Esophagus mucosa (tissue), 1 donor: Measurements from ENCODE around the gene DLX4. TPM values are rescaled to one million over a fixed set of nuclear protein-coding genes. Genes with fewer than 3 reads are reported as not detected.

Experiments used
- ATAC-seq: fragments of 200-7000 bp; cut with Tn5 transposase; one replicate; pipeline ENCODE4 v1.9.1; 2020
- total RNA-seq: library from RNA; stranded (reverse); gene quantifications from one replicate; pipeline ENCODE4 v1.2.4, GENCODE V29; 2023
- donor health status: DM: yes; HTN: yes; CAD: no.

DLX4 gene
- total RNA-seq, 1 donor from 2014 or later, result 0.52 TPM

DNA sequence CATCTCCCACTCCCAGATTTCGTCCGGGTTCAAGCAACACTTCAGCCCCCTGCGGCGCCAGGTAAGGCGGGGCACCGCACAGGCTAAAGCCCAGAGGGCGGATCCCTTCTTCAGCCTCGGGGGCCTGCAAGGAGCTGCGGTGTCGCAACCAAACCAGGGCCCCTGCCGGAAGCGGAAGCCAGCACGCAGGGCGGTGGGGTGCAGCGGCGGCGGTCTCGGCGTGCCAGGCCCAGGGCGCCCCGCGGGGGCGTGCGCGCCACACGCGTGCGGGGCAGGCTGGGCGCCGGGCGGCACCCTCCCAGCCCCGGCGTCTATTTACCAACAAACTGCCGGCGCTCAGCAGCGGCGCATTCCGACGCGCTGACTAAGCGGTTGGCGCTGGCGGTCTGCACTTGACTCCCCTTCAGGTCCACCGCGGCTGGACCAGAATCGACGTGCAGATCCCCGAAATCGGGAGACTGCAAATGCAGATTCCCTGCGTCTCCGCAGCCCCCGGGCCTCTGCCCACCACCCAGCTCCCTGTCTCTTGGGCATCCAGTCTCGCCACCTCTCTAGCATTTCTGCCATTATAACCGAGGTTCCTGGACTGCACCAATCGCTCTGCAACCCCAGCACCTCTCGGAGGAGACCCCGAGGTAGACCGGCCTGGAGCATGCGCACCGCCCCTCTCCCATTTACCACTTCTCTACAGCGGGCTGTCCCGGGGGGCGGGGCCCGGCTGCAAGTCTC, 421 bp upstream of the DLX4 start:
- peak; percentile 65 for ATAC-seq

DNA sequence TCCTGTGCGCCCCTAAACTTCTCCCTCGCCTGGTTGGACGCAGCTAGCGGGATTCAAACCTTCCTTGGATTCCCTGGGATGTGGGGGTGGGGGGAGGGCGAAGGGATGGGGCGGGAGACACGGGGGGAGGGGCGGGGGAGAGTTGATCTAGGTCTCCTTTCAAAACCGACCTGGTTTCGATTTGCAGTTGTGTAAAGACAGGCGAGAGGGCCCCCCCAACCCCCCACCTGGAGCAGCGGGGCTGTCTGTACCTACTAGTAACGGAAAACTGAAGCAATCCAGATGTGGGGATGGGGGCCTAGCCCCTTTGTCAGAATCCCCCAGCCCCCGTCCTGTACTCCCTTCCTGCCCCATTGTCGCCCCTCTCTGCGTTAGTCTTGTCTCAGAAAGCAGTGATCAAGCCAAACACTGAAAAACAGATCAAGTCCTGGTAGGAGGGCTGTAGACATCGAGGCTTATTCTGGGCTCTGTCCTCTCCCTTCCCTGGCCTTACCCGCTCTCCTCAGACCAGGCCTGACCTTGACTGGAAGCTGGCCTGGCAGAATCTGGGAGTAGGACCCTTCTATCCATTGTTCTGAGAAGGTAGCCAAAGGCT, 902 bp downstream of the DLX4 start:
- no peak for ATAC-seq

DNA sequence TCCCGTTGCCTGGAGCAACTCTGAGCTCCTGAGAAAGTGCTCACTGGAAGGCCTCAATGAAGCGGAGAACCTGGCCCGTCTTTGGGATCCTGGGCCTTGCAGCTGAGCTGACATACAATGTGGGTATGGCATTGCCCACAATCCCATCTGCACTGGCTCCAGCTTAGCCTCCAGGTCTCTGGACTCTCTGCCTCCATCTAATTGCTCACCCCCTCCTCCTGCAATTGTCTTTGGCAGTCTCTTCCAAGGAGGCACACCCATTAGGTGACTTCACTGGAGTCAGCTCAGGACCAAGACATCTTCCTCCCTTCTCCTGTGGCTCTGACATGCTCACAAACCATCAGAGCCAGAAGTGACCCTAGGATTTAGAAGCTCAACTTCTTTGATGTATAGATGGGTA, 1.5 kb downstream of the DLX4 start:
- ATAC-seq, result no peak

DNA sequence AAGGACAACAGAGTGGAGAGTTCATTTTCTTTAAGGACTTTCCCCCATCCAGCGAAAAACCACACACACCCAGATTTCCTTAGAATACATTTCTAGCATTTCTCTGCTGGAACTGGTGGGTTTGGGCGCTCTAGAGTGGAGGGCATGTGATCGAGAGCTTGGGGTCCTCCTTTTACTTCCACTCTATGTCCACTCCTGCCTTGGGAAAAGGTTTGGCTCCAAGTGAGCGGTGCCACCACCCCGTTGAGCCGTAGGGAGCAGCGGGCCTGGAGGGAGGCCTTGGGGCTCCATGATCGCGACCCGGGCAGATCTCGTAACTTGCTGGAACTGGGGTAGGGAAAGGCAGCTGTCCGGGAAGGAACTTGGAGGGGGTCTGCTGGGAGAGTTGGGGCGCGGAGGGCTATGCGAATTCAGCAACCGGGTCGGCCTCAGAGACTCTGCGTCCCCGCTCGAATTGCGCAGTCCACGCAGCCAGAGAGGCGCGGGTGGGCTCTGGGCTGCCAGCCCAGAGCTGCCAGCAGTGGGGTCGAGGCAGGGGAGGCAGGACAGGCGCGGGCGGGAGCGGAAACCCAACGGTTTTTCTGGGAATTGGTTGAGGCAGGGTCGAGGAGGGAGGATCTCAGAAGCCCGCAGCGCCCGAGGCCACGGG, 2.3 kb downstream of the DLX4 start:
- ATAC-seq, result no peak

DNA sequence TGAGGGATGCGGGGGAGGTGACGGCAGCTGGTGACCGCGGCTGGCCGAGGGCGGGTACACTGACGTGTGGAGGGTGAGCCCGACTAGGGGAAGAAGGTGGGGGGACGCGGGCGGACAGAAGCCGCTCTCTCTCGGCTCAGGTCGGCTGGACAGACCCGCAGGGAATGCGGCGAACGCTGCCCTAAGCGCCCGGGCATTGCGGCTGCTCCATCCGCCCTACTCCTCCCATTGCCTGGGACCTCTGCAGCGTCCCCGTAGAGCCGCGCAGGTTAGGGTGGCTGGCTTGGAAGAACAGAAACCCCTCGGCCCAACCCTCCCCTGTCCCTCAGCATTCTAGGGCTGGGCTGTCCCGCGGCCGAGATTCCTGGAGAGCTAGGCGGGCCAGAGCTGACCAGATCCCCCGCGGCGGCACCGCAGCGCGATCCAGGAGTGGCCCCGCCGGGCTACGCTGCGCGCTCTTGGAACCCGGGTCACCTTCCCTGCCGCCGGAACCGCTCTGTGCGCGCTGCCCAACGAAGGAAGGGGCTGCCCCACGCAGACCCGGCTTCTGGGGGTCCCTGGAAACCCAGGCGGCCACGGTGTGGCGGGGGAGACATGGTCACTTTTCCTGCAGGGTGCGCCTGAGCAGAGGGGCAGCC, 3.0 kb downstream of the DLX4 start:
- no peak for ATAC-seq

DNA sequence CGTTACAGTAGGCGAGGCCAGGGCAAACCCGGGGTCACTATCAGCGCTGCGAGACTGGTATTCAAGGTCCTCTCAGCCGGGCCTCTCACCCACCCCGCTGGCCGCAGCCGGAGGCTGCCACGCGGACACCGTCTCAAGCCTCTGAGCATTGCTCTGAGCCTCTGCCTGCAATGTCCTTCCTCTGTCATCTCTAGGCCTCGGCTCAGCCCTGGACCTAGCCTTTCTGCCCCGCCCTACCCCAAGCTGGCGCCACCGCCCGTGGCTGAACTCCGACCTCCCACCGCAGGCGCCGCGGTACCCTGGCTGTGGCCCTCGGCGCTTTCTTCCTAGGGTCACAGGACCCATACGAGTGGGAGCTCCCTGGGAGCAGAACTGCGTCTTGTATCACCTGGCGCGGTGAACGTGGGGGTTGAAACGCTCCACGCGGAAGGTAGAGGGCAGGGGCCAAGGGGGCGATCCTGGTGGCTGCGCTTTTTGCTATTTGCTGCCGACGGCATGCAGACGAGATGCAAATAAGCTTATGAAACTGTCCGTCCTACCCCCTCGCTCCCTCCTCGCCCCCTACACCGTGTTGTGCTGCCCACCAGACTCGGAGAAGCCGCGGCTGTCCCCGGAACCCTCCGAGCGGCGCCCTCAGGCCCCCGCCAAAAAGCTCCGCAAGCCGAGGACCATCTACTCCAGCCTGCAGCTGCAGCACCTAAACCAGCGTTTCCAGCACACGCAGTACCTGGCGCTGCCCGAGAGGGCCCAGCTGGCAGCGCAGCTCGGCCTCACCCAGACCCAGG, 3.7 kb downstream of the DLX4 start:
- no peak for ATAC-seq

DNA sequence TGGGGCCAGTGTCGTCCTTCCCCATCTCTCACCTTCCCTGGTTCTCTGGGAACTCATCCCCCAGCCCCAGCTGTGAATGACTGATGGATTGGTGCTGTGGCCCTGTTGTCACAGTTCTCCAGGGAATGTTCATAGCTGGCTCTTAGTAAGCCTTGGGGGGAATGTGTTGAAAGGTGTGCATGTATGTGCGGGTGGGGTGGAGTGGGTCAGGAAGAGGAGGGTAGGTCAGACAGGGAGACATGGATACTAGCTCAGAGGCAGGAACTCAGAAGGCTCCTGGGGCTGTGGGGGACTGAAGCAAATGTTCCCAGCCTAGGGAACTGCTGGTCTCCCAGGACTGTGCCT, 4.3 kb downstream of the DLX4 start:
- ATAC-seq, result no peak

DNA sequence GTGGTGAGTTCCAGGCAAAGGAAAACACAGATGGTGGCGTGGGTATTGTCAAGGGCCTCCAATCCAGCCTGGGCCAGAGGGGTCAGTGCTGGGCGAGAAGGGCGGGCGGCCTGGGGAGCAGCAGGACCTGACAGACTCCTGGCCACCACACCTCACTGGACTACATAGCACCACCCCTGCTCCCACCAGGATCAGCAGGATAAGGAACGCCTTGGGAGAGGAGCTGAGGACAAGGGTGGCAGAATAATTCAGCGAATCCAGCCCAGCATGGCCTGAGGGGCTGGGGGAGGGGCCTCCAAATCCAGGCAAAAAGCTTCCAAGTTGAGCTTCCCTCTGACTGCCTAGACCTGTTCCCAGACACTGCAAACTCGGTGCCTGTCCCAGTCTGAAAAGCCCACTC, 6.5 kb downstream of the DLX4 start:
- ATAC-seq, result no peak

DNA sequence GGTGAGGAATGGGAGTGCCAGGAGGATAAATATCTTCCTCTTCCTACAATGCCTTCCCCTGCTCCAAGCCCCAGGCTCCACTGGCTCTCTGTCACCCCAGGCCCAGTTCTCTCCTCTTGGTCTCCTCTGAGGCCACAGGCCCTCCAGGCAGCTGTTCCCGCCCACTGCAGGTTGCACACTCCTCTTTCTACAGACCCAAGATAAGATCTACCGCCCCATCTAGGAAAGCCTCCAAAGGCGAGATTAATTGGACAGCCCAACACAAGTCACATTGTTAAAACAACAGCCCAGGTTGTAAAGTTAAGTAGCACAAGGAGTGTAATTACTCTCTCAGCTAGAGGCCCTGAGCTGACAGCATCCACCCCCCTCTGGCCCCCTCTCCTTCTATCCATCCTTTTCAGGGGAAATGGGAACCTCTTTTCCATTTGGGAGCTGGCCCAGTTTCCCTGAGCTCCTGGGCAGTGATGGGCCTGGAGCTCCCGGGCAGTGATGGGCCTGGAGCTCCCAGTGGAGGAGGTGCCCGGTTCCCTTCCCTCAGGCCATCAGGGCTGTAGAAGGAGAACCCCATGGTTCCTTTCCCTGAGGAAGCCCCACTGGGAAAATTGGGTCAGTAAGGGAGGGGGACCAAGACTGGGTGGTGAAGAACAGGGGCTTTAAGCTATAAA, 7.3 kb downstream of the DLX4 start:
- no peak for ATAC-seq

DNA sequence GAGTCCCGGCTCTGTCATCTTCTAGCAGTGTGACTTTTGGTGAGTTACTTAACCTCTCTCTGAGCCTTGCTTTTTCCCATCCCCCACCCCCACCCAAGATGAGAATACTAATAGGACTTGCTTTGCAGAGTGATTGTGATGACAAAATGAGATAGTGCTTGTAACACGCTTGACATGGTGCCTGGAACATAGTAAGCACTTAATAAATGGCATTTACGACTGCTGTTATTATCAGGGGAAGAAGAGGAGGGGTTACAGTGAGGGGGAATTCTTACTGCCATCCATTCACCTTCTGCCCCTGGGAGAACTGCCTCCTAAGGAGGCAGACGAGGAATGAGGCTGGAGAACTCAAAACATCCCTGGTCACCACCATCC, 7.8 kb downstream of the DLX4 start:
- ATAC-seq, result no peak

DNA sequence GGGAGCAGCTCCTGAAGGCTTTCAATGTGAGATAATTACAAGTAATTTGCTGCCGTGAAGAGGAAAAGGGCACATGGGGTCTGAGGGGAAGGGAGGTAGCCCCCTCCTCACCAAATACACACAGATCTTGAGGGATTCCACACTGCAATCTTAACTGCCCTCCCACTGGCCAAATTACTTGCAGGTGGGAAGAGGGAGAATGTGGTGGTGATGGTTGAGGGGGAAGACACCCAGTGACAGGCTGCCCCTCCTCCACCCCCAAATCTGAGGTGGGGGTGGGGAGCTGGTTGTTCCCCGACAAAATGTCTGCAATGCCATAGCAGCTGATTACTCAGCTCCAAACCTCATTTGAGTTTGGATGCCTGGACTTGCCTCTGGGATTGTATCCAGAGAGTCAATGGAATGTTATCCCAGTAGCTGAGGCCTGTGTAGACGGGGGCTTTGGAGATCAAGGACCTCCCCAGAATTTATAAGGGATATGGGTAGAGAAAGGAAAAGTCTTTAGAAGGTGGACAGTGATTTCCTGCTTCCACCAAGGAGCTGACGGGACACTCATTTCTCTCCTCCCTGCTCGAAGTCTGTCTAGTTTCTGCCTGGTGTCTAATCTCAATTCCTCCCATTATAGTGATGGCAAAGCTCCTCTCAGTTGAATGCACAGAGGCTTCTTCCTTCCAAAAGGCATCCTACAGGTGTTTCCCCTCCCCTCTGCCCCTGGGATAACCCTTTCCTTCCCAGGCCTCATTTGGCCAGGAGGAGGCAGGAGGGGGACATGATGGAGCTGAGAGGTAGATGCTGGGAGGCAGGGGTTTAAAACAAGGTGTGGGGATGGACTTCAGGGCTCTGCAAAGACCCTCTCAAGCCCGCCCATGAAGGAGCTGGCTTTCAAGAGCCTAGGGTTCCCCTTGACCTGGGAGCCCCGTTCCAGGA, 8.7 kb downstream of the DLX4 start:
- no peak for ATAC-seq

DNA sequence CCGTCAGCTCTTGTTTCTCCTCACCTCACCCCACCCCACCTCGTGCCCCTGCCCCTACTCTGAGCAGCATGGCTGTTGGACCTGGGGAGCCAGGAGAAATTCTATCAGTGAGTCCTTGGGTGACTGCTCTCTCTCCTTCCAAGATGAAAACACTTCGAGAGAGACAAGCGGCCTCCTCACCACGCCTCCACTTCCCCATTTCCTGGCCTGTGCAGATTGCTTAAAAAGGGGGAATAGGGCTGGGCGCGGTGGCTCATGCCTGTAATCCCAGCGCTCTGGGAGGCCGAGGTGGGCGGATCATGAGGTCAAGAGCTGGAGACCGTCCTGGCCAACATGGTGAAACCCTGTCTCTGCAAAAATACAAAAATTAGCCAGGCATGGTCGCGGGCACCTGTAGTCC, 9.5 kb downstream of the DLX4 start:
- ATAC-seq, result no peak

DNA sequence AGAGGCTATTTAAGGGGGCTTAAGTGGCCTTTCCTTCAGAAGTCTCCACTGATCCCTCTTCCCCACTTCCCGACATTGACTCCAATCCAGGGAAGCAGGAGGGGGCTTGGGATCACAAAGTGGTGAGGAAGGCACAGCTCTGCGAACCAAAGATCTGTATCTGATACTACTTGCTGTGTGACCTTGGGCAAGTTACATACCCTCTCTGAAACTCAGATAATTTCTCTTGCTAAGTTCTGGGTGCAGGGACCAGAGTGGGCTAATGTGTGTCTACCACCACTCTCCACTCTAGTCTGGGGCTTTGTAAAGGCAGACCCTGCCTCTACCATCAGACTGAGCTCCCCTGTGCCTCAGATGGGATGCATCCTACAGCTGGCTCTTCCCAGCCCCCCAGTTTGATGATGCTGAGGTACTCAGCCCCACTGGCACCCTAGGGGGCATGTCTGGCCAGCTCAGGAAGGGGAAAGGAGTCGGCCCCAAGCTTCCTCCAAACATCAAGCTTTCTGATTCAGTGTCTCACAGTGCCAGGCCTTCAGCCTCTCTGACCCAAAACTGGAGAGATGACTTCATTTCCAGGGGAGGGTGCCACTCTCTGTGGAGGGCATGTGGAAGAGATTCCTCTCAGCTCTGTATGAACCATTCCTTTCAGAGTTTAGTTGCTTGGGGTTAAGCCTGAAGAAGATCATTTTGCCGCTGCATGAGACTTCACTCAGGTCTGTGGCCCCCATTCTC, 10.9 kb downstream of the DLX4 start:
- peak; percentile 7 for ATAC-seq

DNA sequence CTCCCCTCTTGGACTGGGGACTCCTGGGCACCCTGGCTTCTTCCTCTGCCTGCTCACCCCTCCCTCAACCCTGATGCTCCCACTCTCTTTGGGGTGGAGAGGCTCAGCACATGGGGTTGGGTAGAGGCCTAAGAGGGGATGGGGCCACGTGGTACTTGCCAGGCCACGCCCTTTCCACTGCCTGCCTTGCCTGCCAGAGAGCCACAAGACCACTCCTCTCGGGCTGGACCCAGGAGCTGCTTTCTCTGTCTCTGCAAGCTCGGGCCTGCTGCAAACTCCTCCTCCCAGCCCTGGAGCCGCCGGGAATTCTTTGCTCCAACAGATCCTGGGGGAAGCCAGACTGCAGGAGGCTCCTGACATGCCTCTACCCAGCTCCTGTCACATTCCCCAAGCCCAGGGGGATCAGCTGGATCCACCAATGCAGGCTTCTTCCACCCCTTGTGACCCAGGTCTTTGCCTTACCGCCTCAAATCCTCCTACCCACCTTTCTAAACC, 11.8 kb downstream of the DLX4 start:
- ATAC-seq, result peak; percentile 32

DNA sequence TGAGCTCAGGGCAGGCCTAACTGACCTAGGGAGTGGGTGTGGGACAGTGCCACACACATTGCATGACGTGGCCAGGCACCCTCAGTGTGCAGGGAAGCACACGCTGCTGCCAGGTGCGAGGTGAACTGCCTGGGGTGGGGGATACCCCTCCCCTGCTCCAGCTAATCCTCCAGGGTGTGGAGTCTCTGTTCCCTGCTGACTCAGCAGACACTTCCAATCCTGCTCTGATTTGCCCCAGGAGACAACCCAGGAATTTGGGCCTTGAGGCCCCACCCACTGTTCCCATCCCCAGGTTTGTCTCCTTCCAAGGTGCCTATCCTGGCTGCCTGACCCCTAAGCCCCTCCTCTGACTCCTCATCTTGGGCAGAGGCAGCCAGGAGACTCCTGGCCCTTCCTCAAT, 15.3 kb downstream of the DLX4 start:
- peak; percentile 70 for ATAC-seq

DNA sequence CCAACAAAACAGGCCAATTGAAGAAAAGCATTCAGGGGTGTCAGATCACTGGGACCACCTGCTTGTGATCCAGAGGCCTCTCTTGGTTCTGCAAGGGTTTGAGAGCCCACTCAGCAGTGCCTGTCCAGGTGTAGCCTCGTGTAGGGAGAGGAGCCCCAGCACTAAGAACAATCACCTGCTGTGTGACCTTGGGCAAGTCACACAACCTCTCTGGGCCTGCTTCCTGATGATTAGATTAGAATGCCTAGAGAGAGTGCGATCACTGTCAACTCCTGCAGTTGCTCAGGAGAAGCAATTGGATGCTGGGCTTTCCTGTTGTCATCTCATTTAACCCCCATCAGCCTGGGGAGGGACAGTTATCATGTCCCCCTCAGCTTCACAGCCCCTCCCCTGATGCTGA, 15.8 kb downstream of the DLX4 start:
- ATAC-seq, result no peak

DNA sequence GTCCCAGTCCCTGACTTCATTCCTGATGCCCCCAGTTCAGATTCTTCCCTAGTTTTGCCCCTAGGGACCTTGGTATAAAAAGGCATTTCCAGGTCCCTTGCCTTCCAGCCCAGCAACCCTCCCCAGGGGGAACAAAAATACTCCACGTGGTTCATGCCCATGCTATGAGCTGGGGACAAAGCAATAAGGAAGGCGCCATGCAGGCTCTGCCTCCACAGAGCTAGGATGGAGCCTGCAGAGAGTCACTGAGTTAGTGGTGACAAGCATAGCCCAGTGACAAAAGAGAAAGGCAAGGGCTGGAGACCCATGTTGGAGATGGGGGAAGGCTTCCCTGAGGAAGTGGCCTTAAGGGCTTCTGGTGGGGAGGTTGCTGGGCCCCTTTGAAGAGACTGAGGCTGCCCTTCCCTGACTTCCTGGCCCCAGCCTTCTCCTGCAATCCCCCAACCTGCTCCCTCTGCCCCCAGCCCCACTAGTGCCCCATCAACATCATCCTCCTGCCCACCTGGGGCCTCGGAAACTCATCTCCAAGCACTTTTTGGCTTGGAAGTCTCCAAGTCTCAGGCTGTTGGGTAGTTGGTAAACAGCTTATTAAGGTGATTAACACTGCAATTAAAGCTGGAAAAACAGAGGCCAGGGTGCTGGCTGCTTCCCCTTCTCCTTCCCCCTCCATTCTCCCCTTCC, 16.5 kb downstream of the DLX4 start:
- ATAC-seq, result no peak

DNA sequence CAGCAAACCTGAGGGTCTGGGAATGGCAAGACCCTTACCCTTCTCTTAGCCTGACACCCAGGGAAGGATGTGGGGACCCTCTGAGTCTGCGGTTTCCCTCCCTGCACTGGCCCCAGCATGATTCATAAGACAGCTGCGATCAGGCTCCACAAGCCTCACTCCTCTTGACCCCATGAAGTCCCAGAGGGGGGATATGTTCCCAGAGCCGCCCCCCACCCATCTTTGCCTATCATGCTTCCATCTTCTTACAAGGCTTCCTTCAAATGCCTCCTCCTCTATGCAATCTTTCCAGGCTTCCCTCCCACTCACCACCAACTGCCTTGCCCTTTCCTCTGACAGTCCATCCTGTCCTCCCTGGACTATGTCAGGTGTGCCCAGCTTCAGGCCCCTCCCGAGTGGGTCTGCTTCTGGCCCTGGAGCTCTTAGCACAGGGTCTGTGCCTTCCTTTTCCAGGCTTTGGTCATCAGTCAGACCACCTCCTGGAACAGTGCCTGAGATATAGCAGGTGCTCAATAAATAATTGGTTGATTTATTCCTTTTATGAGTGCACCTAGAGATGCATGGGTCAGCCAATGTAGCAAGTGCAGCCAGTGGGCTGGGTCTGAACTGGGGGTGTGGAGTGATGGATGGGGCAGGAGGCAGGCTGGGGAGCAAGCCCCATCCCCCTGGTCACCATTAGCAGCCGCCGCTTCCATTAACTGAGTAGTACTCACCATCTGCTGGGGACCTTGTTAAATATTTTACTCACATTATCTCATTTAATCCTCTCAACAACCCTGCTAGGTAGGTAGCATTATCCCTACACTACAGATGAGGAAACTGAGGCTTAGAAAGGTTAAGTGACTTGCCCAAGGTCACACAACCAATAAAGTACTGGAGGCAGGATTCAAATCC, 17.7 kb downstream of the DLX4 start:
- no peak for ATAC-seq

DNA sequence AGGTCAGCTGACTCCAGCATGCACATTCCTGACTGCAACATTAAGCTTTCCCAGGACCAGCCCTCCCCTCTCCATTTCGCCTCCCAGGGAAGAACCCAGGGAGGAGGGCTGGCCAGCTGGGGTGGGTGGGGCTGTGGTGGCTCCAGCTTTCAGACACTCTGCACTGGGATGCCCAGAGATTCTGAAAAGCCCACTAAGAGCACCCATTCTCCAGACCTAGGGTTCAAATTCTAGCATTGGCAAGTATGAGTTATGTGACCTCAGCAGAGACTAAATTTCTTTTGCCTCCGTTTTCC, 18.2 kb downstream of the DLX4 start:
- no peak for ATAC-seq
